ENCODE results near the gene HTD2. TPM values are rescaled to one million over a fixed set of nuclear protein-coding genes. Genes with fewer than 3 reads are reported as not detected.

The HTD2 gene
- total RNA-seq, 6 donors from 2014 or later, result 7.1 to 14.7 (median 9.0) TPM; not detected in 1

GRCh38 chr3:58317811-58318210 lies 11.5 kb downstream of the HTD2 start:
- WGBS, 2 donors, result 74 to 75% methylated on average over 2 of the region's 2 CpGs
- H3K27me3 ChIP-seq, result no peaks in the 10 kb centered on the region
- H3K4me3 ChIP-seq, result no peak overlapping the region
- no peaks in the 10 kb centered on the region for H3K9me3 ChIP-seq
- H3K27ac ChIP-seq, result no peak overlapping the region
- TF ChIP-seq POLR2A (IDR thresholded peaks at IDR 0.05) (no peak), EP300 (IDR thresholded peaks at IDR 0.05) (no peak), POLR2AphosphoS5 (IDR thresholded peaks at IDR 0.05) (no peak), CTCF (IDR thresholded peaks at IDR 0.05) (no peak)
- ATAC-seq (ENCODE audit: low FRiP score in 2 of 2) (no peak), DNase-seq (no peak)
- H3K36me3 ChIP-seq, result peaks cover 14 to 71% (median 36%) of the 10 kb centered on the region in 4 donors
- H3K4me1 ChIP-seq, result no peaks in the 10 kb centered on the region

- Histone ChIP-seq H3K27ac (no peak overlapping the region), H3K27me3 (no peaks in the 10 kb centered on the region), H3K4me1 (peaks cover 0 to 10% (median 7%) of the 10 kb centered on the region in 4 donors), H3K9me3 (no peaks in the 10 kb centered on the region), H3K4me3 (no peak overlapping the region), H3K36me3 (peaks cover 6 to 35% (median 12%) of the 10 kb centered on the region in 4 donors)
- no peak for TF ChIP-seq POLR2A (IDR thresholded peaks at IDR 0.05)
- TF ChIP-seq CTCF (IDR thresholded peaks at IDR 0.05), result no peak
- TF ChIP-seq EP300 (IDR thresholded peaks at IDR 0.05), result no peak
- TF ChIP-seq POLR2AphosphoS5 (IDR thresholded peaks at IDR 0.05), result no peak
- 88 to 90% methylated on average over 7 of the region's 7 CpGs for WGBS, 2 donors
- no peak for ATAC-seq (ENCODE audit: low FRiP score in 2 of 2)
- no peak for DNase-seq
Measured at GRCh38 chr3:58321791-58322190, 15.5 kb downstream of the HTD2 start.

GRCh38 chr3:58322793-58323192 lies 16.5 kb downstream of the HTD2 start:
- no peak overlapping the region for H3K4me3 ChIP-seq
- ATAC-seq (ENCODE audit: low FRiP score in 2 of 2) (no peak), DNase-seq (no peak)
- H3K4me1 ChIP-seq, result peaks cover 0 to 10% (median 7%) of the 10 kb centered on the region in 4 donors
- H3K27ac ChIP-seq, result no peak overlapping the region
- H3K36me3 ChIP-seq, result peaks cover under 1 to 25% (median 4%) of the 10 kb centered on the region in 4 donors
- TF ChIP-seq EP300 (IDR thresholded peaks at IDR 0.05) (no peak), POLR2A (IDR thresholded peaks at IDR 0.05) (no peak), POLR2AphosphoS5 (IDR thresholded peaks at IDR 0.05) (no peak), CTCF (IDR thresholded peaks at IDR 0.05) (no peak)
- WGBS, 2 donors, result 68 to 79% methylated on average over 1 of the region's 1 CpG
- no peaks in the 10 kb centered on the region for H3K27me3 ChIP-seq
- no peaks in the 10 kb centered on the region for H3K9me3 ChIP-seq

GRCh38 chr3:58323529-58324390 lies 17.4 kb downstream of the HTD2 start:
- ATAC-seq (ENCODE audit: low FRiP score in 2 of 2) (no peak), DNase-seq (no peak)
- H3K4me1 ChIP-seq, result peaks cover 0 to 10% (median 7%) of the 10 kb centered on the region in 4 donors
- no peak for TF ChIP-seq POLR2A (IDR thresholded peaks at IDR 0.05)
- no peak for TF ChIP-seq EP300 (IDR thresholded peaks at IDR 0.05)
- no peak for TF ChIP-seq CTCF (IDR thresholded peaks at IDR 0.05)
- no peak for TF ChIP-seq POLR2AphosphoS5 (IDR thresholded peaks at IDR 0.05)
- no peak overlapping the region for H3K27ac ChIP-seq
- no peak overlapping the region for H3K4me3 ChIP-seq
- peaks cover 0 to 16% (median 0%) of the 10 kb centered on the region in 4 donors for H3K36me3 ChIP-seq
- 90% methylated on average over 3 of the region's 3 CpGs for WGBS, 2 donors
- H3K9me3 ChIP-seq, result no peaks in the 10 kb centered on the region
- H3K27me3 ChIP-seq, result no peaks in the 10 kb centered on the region
